Measurements from ENCODE around the gene DGKD.

DGKD gene

GRCh38 chr2:233349005-233349998, 5.0 kb upstream of the DGKD start:
- no peaks in the 10 kb centered on the region for H3K9me3 Mint-ChIP-seq
- H3K4me3 Mint-ChIP-seq: no peak overlapping the region
- intact Hi-C loops (cut with micrococcal nuclease): no loop called here
- no peaks in the 10 kb centered on the region for H3K36me3 Mint-ChIP-seq (ENCODE audit: low read depth)
- H3K27ac Mint-ChIP-seq: peak overlapping the region; percentile 6
- no peaks in the 10 kb centered on the region for H3K27me3 Mint-ChIP-seq
- H3K4me1 Mint-ChIP-seq (ENCODE audit: low read depth): peaks cover 73% of the 10 kb centered on the region

- Mint-ChIP-seq H3K9me3 (no peaks in the 10 kb centered on the region), H3K27ac (no peak overlapping the region), H3K36me3 (ENCODE audit: low read depth) (no peaks in the 10 kb centered on the region), H3K4me1 (ENCODE audit: low read depth) (peaks cover 81% of the 10 kb centered on the region), H3K4me3 (no peak overlapping the region), H3K27me3 (no peaks in the 10 kb centered on the region)
- intact Hi-C loops (cut with micrococcal nuclease): loop anchor here (10.0 kb wide), 1 partner anchor 56 kb away; no protein-coding TSS in a partner anchor
Observed at GRCh38 chr2:233350708-233351107, 3.6 kb upstream of the DGKD start.

DNA sequence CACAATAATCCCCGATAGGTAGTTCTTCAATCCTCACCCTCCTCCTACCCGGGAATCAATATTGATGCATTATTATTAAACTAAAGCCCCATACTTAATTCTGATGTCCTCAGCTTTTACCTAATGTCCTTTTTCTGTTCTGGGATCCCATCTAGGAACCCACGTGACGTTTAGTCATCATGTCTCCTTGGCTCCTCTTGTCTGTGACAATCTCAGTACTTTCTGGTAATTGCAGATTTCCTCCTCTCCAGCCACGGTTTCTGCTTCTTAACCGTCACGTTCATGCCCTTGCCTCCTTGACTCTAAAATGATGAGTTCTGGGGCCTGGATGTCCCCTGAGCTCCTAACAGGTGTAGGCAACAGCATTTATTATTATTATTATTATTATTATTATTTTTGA, 2.9 kb upstream of the DGKD start:
- Mint-ChIP-seq H3K4me3 (no peak overlapping the region), H3K27ac (peak overlapping the region; percentile 2), H3K36me3 (ENCODE audit: low read depth) (no peaks in the 10 kb centered on the region), H3K9me3 (no peaks in the 10 kb centered on the region), H3K4me1 (ENCODE audit: low read depth) (peaks cover 88% of the 10 kb centered on the region), H3K27me3 (no peaks in the 10 kb centered on the region)
- intact Hi-C loops (cut with micrococcal nuclease): loop anchor here (10.0 kb wide), 1 partner anchor 57 kb away; no protein-coding TSS in a partner anchor

- Mint-ChIP-seq H3K4me1 (ENCODE audit: low read depth) (peaks cover 92% of the 10 kb centered on the region), H3K27me3 (no peaks in the 10 kb centered on the region), H3K9me3 (no peaks in the 10 kb centered on the region), H3K4me3 (no peak overlapping the region), H3K36me3 (ENCODE audit: low read depth) (no peaks in the 10 kb centered on the region), H3K27ac (peak overlapping the region; percentile 43)
- intact Hi-C loops (cut with micrococcal nuclease): loop anchor here (10.0 kb wide), 1 partner anchor 57 kb away; no protein-coding TSS in a partner anchor
Observed at GRCh38 chr2:233352141-233352842, 2.0 kb upstream of the DGKD start.

GRCh38 chr2:233353101-233353768, 1.1 kb upstream of the DGKD start:
- H3K9me3 Mint-ChIP-seq: no peaks in the 10 kb centered on the region
- peaks cover 88% of the 10 kb centered on the region for H3K4me1 Mint-ChIP-seq (ENCODE audit: low read depth)
- peak overlapping the region; percentile 80 for H3K27ac Mint-ChIP-seq
- no peaks in the 10 kb centered on the region for H3K27me3 Mint-ChIP-seq
- intact Hi-C loops (cut with micrococcal nuclease): loop anchor here (10.0 kb wide), 1 partner anchor 58 kb away; no protein-coding TSS in a partner anchor
- H3K36me3 Mint-ChIP-seq (ENCODE audit: low read depth): no peaks in the 10 kb centered on the region
- H3K4me3 Mint-ChIP-seq: peak overlapping the region; percentile 73

DNA sequence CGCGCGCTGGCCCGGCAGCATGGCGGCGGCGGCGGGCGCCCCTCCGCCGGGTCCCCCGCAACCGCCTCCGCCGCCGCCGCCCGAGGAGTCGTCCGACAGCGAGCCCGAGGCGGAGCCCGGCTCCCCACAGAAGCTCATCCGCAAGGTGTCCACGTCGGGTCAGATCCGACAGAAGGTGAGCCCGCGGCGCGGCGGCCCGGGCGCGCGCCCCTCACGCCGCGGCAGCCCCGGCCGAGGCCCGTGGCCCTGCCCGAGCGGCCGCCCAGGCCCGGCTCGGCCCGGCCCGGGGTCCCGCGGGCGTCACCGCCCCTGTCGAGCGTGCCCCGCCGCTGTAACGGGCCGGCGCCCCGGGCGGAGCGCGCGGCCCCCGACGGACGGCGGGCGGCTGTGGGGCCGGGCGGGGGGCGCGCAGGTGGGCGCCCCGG, 218 bp downstream of the DGKD start:
- Mint-ChIP-seq H3K9me3 (no peaks in the 10 kb centered on the region), H3K27me3 (no peaks in the 10 kb centered on the region), H3K36me3 (ENCODE audit: low read depth) (no peaks in the 10 kb centered on the region), H3K4me3 (peak overlapping the region; percentile 72), H3K27ac (peak overlapping the region; percentile 80), H3K4me1 (ENCODE audit: low read depth) (peaks cover 87% of the 10 kb centered on the region)
- intact Hi-C loops (cut with micrococcal nuclease): loop anchor here (10.0 kb wide), 1 partner anchor 60 kb away; no protein-coding TSS in a partner anchor

DNA sequence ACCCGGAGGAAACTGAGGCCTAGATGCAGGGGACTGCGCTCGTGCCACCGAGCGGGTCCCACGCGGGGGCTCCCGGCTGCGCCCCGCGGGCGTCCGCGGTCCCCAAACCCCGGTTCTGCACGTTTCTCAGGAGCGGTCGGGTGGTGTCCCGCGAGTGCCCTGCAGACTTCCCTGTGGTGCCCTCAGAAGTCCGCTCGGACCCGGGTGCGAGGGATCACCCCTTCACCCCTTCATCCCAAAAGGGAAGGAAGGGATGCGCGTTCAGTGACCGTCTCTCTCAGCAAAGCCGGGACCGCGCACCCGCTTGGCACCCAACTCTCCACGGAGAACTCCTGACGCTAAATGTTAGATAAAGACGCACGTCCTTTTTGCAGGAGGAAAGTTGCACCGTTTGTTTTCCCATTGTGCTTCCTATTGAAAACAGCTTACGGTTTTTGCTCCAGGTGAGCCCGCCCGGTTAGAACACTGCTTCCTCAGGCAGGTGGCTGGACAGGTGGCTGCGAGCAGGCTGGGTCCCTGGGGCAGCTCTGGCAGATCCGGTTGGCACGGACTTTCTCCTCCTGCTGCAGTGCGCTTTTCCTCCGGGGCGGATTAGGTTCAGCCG, 779 bp downstream of the DGKD start:
- peak overlapping the region; percentile 61 for H3K27ac Mint-ChIP-seq
- no peaks in the 10 kb centered on the region for H3K27me3 Mint-ChIP-seq
- intact Hi-C loops (cut with micrococcal nuclease): loop anchor here (10.0 kb wide), 1 partner anchor 60 kb away; no protein-coding TSS in a partner anchor
- H3K4me3 Mint-ChIP-seq: peak overlapping the region; percentile 77
- peaks cover 87% of the 10 kb centered on the region for H3K4me1 Mint-ChIP-seq (ENCODE audit: low read depth)
- H3K36me3 Mint-ChIP-seq (ENCODE audit: low read depth): no peaks in the 10 kb centered on the region
- no peaks in the 10 kb centered on the region for H3K9me3 Mint-ChIP-seq

- Mint-ChIP-seq H3K4me3 (no peak overlapping the region), H3K27ac (no peak overlapping the region), H3K4me1 (ENCODE audit: low read depth) (peaks cover 84% of the 10 kb centered on the region), H3K36me3 (ENCODE audit: low read depth) (no peaks in the 10 kb centered on the region), H3K27me3 (no peaks in the 10 kb centered on the region), H3K9me3 (no peaks in the 10 kb centered on the region)
- intact Hi-C loops (cut with micrococcal nuclease): loop anchor here (10.0 kb wide), 1 partner anchor 61 kb away; no protein-coding TSS in a partner anchor
Observed at GRCh38 chr2:233355916-233356315, 1.6 kb downstream of the DGKD start.

GRCh38 chr2:233356546-233357308, 2.4 kb downstream of the DGKD start:
- Mint-ChIP-seq H3K9me3 (no peaks in the 10 kb centered on the region), H3K4me1 (ENCODE audit: low read depth) (peaks cover 76% of the 10 kb centered on the region), H3K27me3 (no peaks in the 10 kb centered on the region), H3K4me3 (no peak overlapping the region), H3K27ac (no peak overlapping the region), H3K36me3 (ENCODE audit: low read depth) (no peaks in the 10 kb centered on the region)
- intact Hi-C loops (cut with micrococcal nuclease): loop anchor here (10.0 kb wide), 1 partner anchor 62 kb away; no protein-coding TSS in a partner anchor

DNA sequence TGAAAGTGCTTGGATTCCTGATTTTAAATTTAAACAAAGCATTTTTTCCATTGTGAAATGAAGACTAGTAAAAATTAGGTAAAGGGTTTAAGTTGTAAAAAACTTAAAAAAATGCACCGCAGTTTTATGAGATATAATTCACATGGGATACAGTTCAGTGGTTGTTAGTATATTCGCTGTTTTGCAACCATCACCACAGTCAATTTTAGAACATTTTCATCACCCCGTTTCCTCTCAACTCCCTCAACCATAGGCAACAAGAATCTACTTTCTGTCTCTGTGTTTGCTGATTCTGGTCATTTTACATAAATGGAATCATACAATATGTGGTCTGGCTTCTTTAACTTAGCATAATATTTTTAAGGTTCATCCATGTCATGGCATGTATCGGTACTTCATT, 4.0 kb downstream of the DGKD start:
- H3K27ac Mint-ChIP-seq: no peak overlapping the region
- H3K36me3 Mint-ChIP-seq (ENCODE audit: low read depth): no peaks in the 10 kb centered on the region
- no peaks in the 10 kb centered on the region for H3K27me3 Mint-ChIP-seq
- peaks cover 66% of the 10 kb centered on the region for H3K4me1 Mint-ChIP-seq (ENCODE audit: low read depth)
- H3K4me3 Mint-ChIP-seq: peak overlapping the region; percentile 41
- H3K9me3 Mint-ChIP-seq: no peaks in the 10 kb centered on the region
- intact Hi-C loops (cut with micrococcal nuclease): loop anchor here (10.0 kb wide), 1 partner anchor 64 kb away; no protein-coding TSS in a partner anchor

DNA sequence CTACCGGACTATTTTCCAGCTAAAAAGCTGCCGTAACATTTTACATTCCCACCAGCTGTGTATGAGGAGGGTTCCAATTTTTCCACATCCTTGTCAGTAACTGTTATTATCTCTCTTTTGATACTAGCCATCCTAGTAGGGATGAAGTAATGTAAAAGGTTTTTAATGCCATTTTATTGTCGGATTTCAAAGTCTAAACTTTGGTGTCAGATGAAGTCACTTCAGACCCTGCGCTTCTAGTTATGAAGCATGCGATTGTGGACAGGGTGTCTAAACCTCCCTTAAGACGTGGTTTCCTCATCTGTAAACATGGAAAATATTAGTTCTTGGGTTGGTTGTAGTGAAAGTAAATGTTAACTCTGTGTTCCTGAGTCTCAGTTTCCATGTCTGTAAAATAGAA, 4.7 kb downstream of the DGKD start:
- Mint-ChIP-seq H3K27me3 (no peaks in the 10 kb centered on the region), H3K9me3 (no peaks in the 10 kb centered on the region), H3K36me3 (ENCODE audit: low read depth) (peaks cover 5% of the 10 kb centered on the region), H3K4me3 (no peak overlapping the region), H3K4me1 (ENCODE audit: low read depth) (peaks cover 60% of the 10 kb centered on the region), H3K27ac (no peak overlapping the region)
- intact Hi-C loops (cut with micrococcal nuclease): loop anchor here (10.0 kb wide), 1 partner anchor 64 kb away; no protein-coding TSS in a partner anchor

- intact Hi-C loops (cut with micrococcal nuclease): loop anchor here (10.0 kb wide), 1 partner anchor 65 kb away; no protein-coding TSS in a partner anchor
- Mint-ChIP-seq H3K36me3 (ENCODE audit: low read depth) (peaks cover 6% of the 10 kb centered on the region), H3K27me3 (no peaks in the 10 kb centered on the region)
Observed at GRCh38 chr2:233359823-233360222, 5.5 kb downstream of the DGKD start.

More at GRCh38 chr2:233359823-233360222, 5.5 kb downstream of the DGKD start:
- Mint-ChIP-seq H3K4me1 (ENCODE audit: low read depth) (peaks cover 58% of the 10 kb centered on the region), H3K4me3 (no peak overlapping the region), H3K9me3 (no peaks in the 10 kb centered on the region), H3K27ac (peak overlapping the region; percentile 3)

Data from dendritic cell treated with granulocyte-macrophage colony-stimulating factor and Interleukin-4, amounts not matched to agents 40 ng/mL and 50 ng/mL, for 4 days (primary cell).